Measurements from ENCODE around the gene LAMC1. TPM values are rescaled to one million over a fixed set of nuclear protein-coding genes. Genes with fewer than 3 reads are reported as not detected.

LAMC1 gene
- total and polyA plus RNA-seq, 10 of the 15 experiments (the other 5 are each of a cell fraction or from before 2014, with no cell fraction given), result 4.6 to 51.4 (median 25.6) TPM

GRCh38 chr1:182990413-182991144 lies 32.6 kb upstream of the LAMC1 start (continued):
- TF ChIP-seq CBFB (IDR thresholded peaks at IDR 0.05; ENCODE audit: low read depth) (no peak), POLR2A (IDR thresholded peaks at IDR 0.05; ENCODE audit: low read depth, low read length) (no peak), NR2C2 (IDR thresholded peaks at IDR 0.05; ENCODE audit: borderline replicate concordance, control insufficient read depth, insufficient read length, low read depth) (no peak), WRNIP1 (IDR thresholded peaks at IDR 0.05; ENCODE audit: borderline replicate concordance, low read depth, low read length) (no peak), IKZF2 (IDR thresholded peaks at IDR 0.05) (no peak), CHD1 (IDR thresholded peaks at IDR 0.05; ENCODE audit: low read depth, low read length) (no peak), CREB1 (IDR thresholded peaks at IDR 0.05; ENCODE audit: low read depth) (no peak), RUNX3 (IDR thresholded peaks at IDR 0.05; ENCODE audit: low read length) (no peak), REST (IDR thresholded peaks at IDR 0.05; ENCODE audit: low read depth, low read length) (no peak), SIX5 (IDR thresholded peaks at IDR 0.05; ENCODE audit: low read depth, low read length, severe bottlenecking) (no peak), TARDBP (IDR thresholded peaks at IDR 0.05; ENCODE audit: borderline replicate concordance) (no peak), STAT1 (conservative IDR thresholded peaks at IDR 0.05) (no peak)
- TF ChIP-seq, protein P1, sequence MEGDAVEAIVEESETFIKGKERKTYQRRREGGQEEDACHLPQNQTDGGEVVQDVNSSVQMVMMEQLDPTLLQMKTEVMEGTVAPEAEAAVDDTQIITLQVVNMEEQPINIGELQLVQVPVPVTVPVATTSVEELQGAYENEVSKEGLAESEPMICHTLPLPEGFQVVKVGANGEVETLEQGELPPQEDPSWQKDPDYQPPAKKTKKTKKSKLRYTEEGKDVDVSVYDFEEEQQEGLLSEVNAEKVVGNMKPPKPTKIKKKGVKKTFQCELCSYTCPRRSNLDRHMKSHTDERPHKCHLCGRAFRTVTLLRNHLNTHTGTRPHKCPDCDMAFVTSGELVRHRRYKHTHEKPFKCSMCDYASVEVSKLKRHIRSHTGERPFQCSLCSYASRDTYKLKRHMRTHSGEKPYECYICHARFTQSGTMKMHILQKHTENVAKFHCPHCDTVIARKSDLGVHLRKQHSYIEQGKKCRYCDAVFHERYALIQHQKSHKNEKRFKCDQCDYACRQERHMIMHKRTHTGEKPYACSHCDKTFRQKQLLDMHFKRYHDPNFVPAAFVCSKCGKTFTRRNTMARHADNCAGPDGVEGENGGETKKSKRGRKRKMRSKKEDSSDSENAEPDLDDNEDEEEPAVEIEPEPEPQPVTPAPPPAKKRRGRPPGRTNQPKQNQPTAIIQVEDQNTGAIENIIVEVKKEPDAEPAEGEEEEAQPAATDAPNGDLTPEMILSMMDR (IDR thresholded peaks at IDR 0.05 in 2 of 3, conservative IDR thresholded peaks at IDR 0.05 in 1 of 3; ENCODE audit: control insufficient read depth in 2 of 3, extremely low read depth in 1 of 3, insufficient read depth in 1 of 3, low read depth in 3 of 3, low read length in 3 of 3), result no peak
- TF ChIP-seq, protein P2, sequence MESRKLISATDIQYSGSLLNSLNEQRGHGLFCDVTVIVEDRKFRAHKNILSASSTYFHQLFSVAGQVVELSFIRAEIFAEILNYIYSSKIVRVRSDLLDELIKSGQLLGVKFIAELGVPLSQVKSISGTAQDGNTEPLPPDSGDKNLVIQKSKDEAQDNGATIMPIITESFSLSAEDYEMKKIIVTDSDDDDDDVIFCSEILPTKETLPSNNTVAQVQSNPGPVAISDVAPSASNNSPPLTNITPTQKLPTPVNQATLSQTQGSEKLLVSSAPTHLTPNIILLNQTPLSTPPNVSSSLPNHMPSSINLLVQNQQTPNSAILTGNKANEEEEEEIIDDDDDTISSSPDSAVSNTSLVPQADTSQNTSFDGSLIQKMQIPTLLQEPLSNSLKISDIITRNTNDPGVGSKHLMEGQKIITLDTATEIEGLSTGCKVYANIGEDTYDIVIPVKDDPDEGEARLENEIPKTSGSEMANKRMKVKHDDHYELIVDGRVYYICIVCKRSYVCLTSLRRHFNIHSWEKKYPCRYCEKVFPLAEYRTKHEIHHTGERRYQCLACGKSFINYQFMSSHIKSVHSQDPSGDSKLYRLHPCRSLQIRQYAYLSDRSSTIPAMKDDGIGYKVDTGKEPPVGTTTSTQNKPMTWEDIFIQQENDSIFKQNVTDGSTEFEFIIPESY (IDR thresholded peaks at IDR 0.05), result no peak
